WI38 (cell line): ENCODE data around the gene ITPKB.
A peak's percentile ranks its signal among the peaks of the same experiment; 100 is the strongest.

Source experiments
- H3K4me3 ChIP-seq: 2 replicates; pipeline ENCODE4 v1.5.1; 2011; ENCODE audit warnings: low read depth, mild to moderate bottlenecking, control low read depth, low read length
- CTCF ChIP-seq: IDR thresholded peaks from 2 replicates; pipeline ENCODE4 v1.5.1; 2012; ENCODE audit warnings: low read depth, mild to moderate bottlenecking, control low read depth, low read length

ITPKB gene

GRCh38 chr1:226692051-226692792 is 46.9 kb downstream of the ITPKB start:
- no peak overlapping the region for H3K4me3 ChIP-seq
- no peak for TF ChIP-seq CTCF

GRCh38 chr1:226691247-226691646 is 47.8 kb downstream of the ITPKB start:
- no peak for TF ChIP-seq CTCF
- H3K4me3 ChIP-seq, result no peak overlapping the region

GRCh38 chr1:226690460-226690982 is 48.6 kb downstream of the ITPKB start:
- H3K4me3 ChIP-seq, result no peak overlapping the region
- TF ChIP-seq CTCF, result no peak

GRCh38 chr1:226688808-226689207 is 50.3 kb downstream of the ITPKB start:
- H3K4me3 ChIP-seq, result no peak overlapping the region
- no peak for TF ChIP-seq CTCF

GRCh38 chr1:226688056-226688748 is 50.9 kb downstream of the ITPKB start:
- no peak overlapping the region for H3K4me3 ChIP-seq
- TF ChIP-seq CTCF, result no peak

- TF ChIP-seq CTCF, result peak; percentile 8; the same call in 1 of the 2 replicates
- no peak overlapping the region for H3K4me3 ChIP-seq
These were observed 51.7 kb downstream of the ITPKB start for GRCh38 chr1:226687426-226687825.
